Caco-2 (cell line): ENCODE measurements around the gene PEX16. TPM values are rescaled to one million over a fixed set of nuclear protein-coding genes. Genes with fewer than 3 reads are reported as not detected.

Experiments
- BruUV-seq: library from RNA; stranded (reverse); fragments of 400-500 nt; replicated peaks from 2 replicates; lab custom pipeline; 2021; lab: Mats Ljungman, UMichigan
- CTCF ChIA-PET: fragments of 300-600 bp; sonication (Branson Sonifier 250); formaldehyde crosslinking; loops from one replicate; lab custom pipeline; 2022; ENCODE audit warnings: antibody characterized with exemption; lab: Charles Lee
- POLR2A ChIA-PET: fragments of 300-600 bp; sonication (Branson Sonifier 250); formaldehyde crosslinking; loops from one replicate; lab custom pipeline; 2022; ENCODE audit warnings: antibody characterized with exemption; lab: Charles Lee
- DNase-seq, 2 experiments: peaks; one replicate each; pipeline versions ENCODE4 v3.0.0 to v3.0.0-alpha.2; 2020 to 2022
- H3K27me3 ChIP-seq: replicated peaks from 2 replicates; pipeline ENCODE4 v1.6.0; 2011; ENCODE audit warnings: low read length; ENCODE audit not compliant: control insufficient read depth, insufficient read depth
- H3K36me3 ChIP-seq: 2 replicates; pipeline ENCODE4 v1.5.1; 2011; ENCODE audit warnings: low read length; ENCODE audit not compliant: control insufficient read depth, insufficient read depth
- H3K4me1 ChIP-seq: fragments of 250-450 bp; sonication (Bioruptor Pico); 2 replicates; pipeline ENCODE4 v1.5.1; 2020; ENCODE audit warnings: mild to moderate bottlenecking
- H3K4me3 ChIP-seq: 2 replicates; pipeline ENCODE4 v1.5.1; 2011; ENCODE audit warnings: low read depth, mild to moderate bottlenecking, control low read depth, low read length
- H3K9me3 ChIP-seq: fragments of 250-450 bp; sonication (Bioruptor Pico); 2 replicates; pipeline ENCODE4 v1.5.1; 2020; ENCODE audit warnings: mild to moderate bottlenecking, moderate library complexity
- H3K27ac Mint-ChIP-seq: one replicate; pipeline ENCODE4 v1.8.0; 2022; ENCODE audit warnings: mixed read lengths; ENCODE audit not compliant: unreplicated experiment
- H3K27me3 Mint-ChIP-seq: one replicate; pipeline ENCODE4 v1.8.0; 2022; ENCODE audit warnings: mixed read lengths; ENCODE audit not compliant: insufficient read depth, unreplicated experiment
- H3K36me3 Mint-ChIP-seq: one replicate; pipeline ENCODE4 v1.8.0; 2022; ENCODE audit warnings: mild to moderate bottlenecking, mixed read lengths; ENCODE audit not compliant: insufficient read depth, unreplicated experiment
- H3K4me1 Mint-ChIP-seq: one replicate; pipeline ENCODE4 v1.8.0; 2022; ENCODE audit warnings: low read depth, mixed read lengths; ENCODE audit not compliant: unreplicated experiment
- H3K4me3 Mint-ChIP-seq: one replicate; pipeline ENCODE4 v1.8.0; 2022; ENCODE audit warnings: mild to moderate bottlenecking, moderate library complexity, mixed read lengths; ENCODE audit not compliant: unreplicated experiment
- H3K9me3 Mint-ChIP-seq: one replicate; pipeline ENCODE4 v1.8.0; 2022; ENCODE audit warnings: mixed read lengths; ENCODE audit not compliant: unreplicated experiment
- intact Hi-C: fragments of 100-400 bp; cut with micrococcal nuclease; formaldehyde crosslinking; loops from one replicate; pipeline ENCODE4 v1.10.0; 2022; ENCODE audit not compliant: unreplicated experiment
- total RNA-seq: library from RNA; stranded (reverse); gene quantifications from 2 replicates; pipeline ENCODE4 v1.2.3, GENCODE V29; 2022
- TF ChIP-seq, protein P1 (sequence below), 2 experiments: fragments of 200-600 bp in 1 of 2; IDR thresholded peaks; 1 replicate in 1 of 2; 2 replicates in 1 of 2; pipeline versions ENCODE4 v1.5.1 to v1.8.0; 2011 to 2022; ENCODE audit warnings: antibody characterized with exemption in 1 of 2, control low read depth in 1 of 2, inconsistent platforms in 1 of 2, low read depth in 1 of 2, low read length in 1 of 2, mild to moderate bottlenecking in 1 of 2, moderate library complexity in 1 of 2; ENCODE audit not compliant: insufficient read depth in 1 of 2, severe bottlenecking in 1 of 2, unreplicated experiment in 1 of 2

The PEX16 gene
- total RNA-seq, 1 experiment from 2014 or later: 41.4 TPM

DNA sequence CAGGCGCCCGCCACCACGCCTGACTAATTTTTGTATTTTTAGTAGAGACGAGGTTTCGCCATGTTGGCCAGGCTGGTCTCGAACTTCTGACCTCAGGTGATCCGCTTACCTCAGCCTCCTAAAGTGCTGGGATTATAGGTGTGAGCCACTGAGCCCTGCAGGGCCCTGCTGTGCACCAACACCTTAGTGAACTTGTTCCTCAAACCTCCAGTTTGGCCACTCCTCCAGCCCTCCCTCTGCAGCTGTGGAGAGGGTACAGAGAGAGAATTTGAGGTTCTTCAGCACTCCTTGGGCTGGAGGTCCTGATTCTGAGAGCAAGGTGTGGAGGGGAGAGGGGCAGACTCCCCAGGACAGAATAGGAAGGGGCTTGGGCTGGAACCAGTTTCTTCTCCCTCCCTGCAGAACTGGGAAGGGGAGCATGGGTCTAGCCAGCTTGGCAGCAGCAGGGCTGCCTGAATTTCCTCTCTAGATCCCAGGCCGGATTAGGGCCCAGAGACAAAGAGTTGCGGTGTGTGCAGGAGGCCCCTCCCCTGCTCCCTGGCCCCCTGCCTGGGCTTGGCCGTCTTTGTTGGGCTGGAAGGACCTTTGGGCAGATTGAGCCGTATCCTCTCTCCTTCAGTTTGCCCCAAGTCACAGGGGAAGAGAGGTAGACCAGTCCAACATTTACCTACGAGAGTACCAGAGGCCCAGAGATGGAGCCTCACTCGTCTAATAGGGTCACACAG, 2.3 kb upstream of the PEX16 start:
- CTCF ChIA-PET: no interaction called here
- peaks cover 17% of the 10 kb centered on the region for H3K4me1 ChIP-seq
- Mint-ChIP-seq H3K27ac (no peak overlapping the region), H3K27me3 (no peaks in the 10 kb centered on the region), H3K9me3 (no peaks in the 10 kb centered on the region), H3K4me1 (peaks cover 14% of the 10 kb centered on the region), H3K36me3 (peaks cover 39% of the 10 kb centered on the region), H3K4me3 (peak overlapping the region; percentile 83)
- TF ChIP-seq, protein P1, sequence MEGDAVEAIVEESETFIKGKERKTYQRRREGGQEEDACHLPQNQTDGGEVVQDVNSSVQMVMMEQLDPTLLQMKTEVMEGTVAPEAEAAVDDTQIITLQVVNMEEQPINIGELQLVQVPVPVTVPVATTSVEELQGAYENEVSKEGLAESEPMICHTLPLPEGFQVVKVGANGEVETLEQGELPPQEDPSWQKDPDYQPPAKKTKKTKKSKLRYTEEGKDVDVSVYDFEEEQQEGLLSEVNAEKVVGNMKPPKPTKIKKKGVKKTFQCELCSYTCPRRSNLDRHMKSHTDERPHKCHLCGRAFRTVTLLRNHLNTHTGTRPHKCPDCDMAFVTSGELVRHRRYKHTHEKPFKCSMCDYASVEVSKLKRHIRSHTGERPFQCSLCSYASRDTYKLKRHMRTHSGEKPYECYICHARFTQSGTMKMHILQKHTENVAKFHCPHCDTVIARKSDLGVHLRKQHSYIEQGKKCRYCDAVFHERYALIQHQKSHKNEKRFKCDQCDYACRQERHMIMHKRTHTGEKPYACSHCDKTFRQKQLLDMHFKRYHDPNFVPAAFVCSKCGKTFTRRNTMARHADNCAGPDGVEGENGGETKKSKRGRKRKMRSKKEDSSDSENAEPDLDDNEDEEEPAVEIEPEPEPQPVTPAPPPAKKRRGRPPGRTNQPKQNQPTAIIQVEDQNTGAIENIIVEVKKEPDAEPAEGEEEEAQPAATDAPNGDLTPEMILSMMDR (IDR thresholded peaks at IDR 0.05; ENCODE audit: insufficient read depth in 1 of 2, low read depth in 1 of 2, low read length in 1 of 2, severe bottlenecking in 1 of 2, unreplicated experiment in 1 of 2): no peak
- no peaks in the 10 kb centered on the region for H3K27me3 ChIP-seq
- no peak overlapping the region for H3K4me3 ChIP-seq
- no peaks in the 10 kb centered on the region; the same call in 1 of the 2 replicates for H3K36me3 ChIP-seq
- no peak for DNase-seq
- BruUV-seq: no TSS peak
- intact Hi-C loops: no loop called here
- POLR2A ChIA-PET: no interaction called here
- H3K9me3 ChIP-seq: no peaks in the 10 kb centered on the region

DNA sequence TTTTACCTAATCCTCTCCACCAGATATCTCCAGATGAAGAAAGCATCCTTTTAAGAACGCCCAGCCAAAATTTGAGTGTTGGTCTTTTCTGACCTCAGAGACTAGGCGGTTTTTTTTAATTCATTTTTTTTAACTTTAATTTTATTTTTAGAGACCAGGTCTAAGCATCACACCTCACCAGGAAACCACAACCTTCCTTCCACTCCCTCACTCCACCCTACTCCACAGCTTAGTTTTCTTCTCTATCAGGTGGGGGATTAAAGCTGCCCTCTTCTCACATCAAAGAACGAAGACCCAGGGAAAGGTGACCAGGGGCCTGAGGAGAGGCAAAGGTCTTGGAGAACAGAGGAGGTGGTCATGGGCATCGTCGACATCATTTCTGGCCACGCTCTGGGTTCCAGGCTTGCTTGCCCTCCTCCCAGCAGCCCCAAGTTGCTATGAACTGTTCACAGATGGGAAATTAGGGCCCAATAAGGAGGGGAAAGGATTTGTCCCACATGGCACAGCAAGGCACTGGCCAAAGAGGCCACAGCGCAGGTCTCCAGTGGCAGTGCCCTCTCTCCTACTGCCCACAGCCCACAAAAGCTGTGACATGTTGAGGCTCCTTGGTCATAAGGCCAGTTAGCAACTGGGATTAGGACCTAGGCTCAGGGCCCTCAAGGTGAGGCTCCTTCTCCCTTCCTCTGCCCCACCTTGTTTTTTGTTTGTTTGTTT, 1.4 kb upstream of the PEX16 start:
- POLR2A ChIA-PET: no interaction called here

More for the DNA sequence above, 1.4 kb upstream of the PEX16 start:
- H3K4me3 Mint-ChIP-seq: peak overlapping the region; percentile 83
- H3K27ac Mint-ChIP-seq: peak overlapping the region; percentile 99
- no peaks in the 10 kb centered on the region for H3K9me3 Mint-ChIP-seq
- H3K27me3 Mint-ChIP-seq: no peaks in the 10 kb centered on the region
- peak overlapping the region; percentile 92 for H3K4me3 ChIP-seq
- H3K27me3 ChIP-seq: no peaks in the 10 kb centered on the region
- peaks cover 8% of the 10 kb centered on the region for H3K4me1 Mint-ChIP-seq
- H3K36me3 ChIP-seq: peaks cover under 1% of the 10 kb centered on the region
- TF ChIP-seq, protein P1 (IDR thresholded peaks at IDR 0.05; ENCODE audit: insufficient read depth in 1 of 2, low read depth in 1 of 2, low read length in 1 of 2, severe bottlenecking in 1 of 2, unreplicated experiment in 1 of 2): no peak
- intact Hi-C loops: loop anchor here (1.0 kb wide), 1 partner anchor 19 kb away; no protein-coding TSS in a partner anchor
- no peaks in the 10 kb centered on the region for H3K9me3 ChIP-seq
- DNase-seq: no peak
- peaks cover 30% of the 10 kb centered on the region for H3K36me3 Mint-ChIP-seq
- CTCF ChIA-PET: no interaction called here
- BruUV-seq: no TSS peak
- peaks cover 17% of the 10 kb centered on the region for H3K4me1 ChIP-seq
